Measurements from ENCODE around the gene PTH2. TPM values are rescaled to one million over a fixed set of nuclear protein-coding genes. Genes with fewer than 3 reads are reported as not detected.
A peak's percentile ranks its signal among the peaks of the same experiment; 100 is the strongest.

Gene PTH2
- total and polyA plus RNA-seq, 2 of the 8 experiments (the other 6 are each of a cell fraction or from before 2014, with no cell fraction given), result not detected

DNA sequence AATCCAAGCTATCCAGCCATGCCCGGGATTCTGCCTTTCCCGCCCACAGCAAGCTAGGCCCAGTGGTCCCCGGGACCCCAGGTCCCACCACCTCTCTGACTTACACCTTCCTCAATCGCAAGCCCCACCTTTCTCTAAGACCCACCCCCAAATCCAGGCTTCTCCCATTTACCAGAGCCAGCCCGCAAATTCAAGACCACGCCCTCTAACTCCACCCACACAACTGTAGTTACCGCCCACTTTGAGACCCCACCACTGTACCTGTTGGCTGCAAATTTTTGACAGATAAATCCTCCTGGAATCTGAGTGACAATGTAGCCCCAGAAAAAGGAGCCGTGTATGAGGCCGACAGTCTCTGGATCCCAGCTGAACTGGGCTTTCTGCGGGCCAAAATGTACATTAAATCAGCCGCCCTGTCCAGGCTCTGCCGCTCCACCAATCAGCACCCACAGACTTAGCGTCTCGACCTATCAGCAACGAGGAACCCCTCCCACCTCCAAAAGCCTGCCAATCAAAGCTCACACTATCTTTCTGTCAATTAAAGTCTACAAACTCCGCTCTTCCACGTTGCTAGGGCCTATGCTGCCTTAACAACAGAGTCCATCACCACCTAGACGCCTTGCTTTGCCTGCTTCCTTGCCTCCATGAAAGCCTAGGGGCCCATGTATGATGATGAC lies 11.8 kb upstream of the PTH2 start:
- H3K23ac ChIP-seq (ENCODE audit: insufficient read length), result no peak overlapping the region

More for the DNA sequence above, 11.8 kb upstream of the PTH2 start:
- no peaks in the 10 kb centered on the region for H4K20me1 ChIP-seq (replicated peaks in 1 of 2; ENCODE audit: control insufficient read depth in 1 of 2, insufficient read depth in 2 of 2, low read length in 2 of 2)
- peaks cover 0 to 21% (median 12%) of the 10 kb centered on the region in 4 experiments; a peak in 5 of 7 replicates for H3K4me1 ChIP-seq (replicated peaks in 1 of 4; ENCODE audit: control insufficient read depth in 3 of 4, insufficient read depth in 4 of 4, low read length in 3 of 4)
- H3K9ac ChIP-seq (replicated peaks in 1 of 4; ENCODE audit: extremely low read depth in 1 of 4, low read depth in 3 of 4, low read length in 3 of 4), result no peak overlapping the region
- H3K4me3 ChIP-seq (ENCODE audit: extremely low read depth in 1 of 4, insufficient read depth in 2 of 4, low read depth in 3 of 4, low read length in 4 of 4), result no peak overlapping the region
- POLR2A ChIA-PET (ENCODE audit: partially characterized antibody), result interaction anchor here (0.7 to 2.3 kb wide), 9 partner anchors 10 to 126 kb away, joined by 3 to 17 read pairs (median 4); partner anchors contain the start of genes GFY and RPL13A
- no peak overlapping the region for H3K18ac ChIP-seq (ENCODE audit: extremely low read depth, low read length)
- WGBS, 2 experiments (ENCODE audit: extremely low coverage in 1 of 2, insufficient coverage in 1 of 2, insufficient read length in 1 of 2, insufficient replicate concordance in 2 of 2, low coverage in 1 of 2, low lambda C conversion rate in 2 of 2, missing lambda C conversion rate in 1 of 2), result 95% methylated on average over 18 of the region's 18 CpGs; no CpG with 5 or more reads in 1 of the 2 experiments
- no peak for FAIRE-seq
- H2BK15ac ChIP-seq (ENCODE audit: low read length), result peak overlapping the region; percentile 1; the same call in 1 of the 2 replicates
- no peak overlapping the region; a peak in 1 of 4 replicates for H3K4me2 ChIP-seq (ENCODE audit: insufficient read depth in 1 of 2, low read depth in 2 of 2, low read length in 2 of 2)
- no peak overlapping the region for H2BK12ac ChIP-seq (ENCODE audit: low read depth, low read length)
- no peak overlapping the region for H2BK20ac ChIP-seq (ENCODE audit: low read length)
- peaks cover 9% of the 10 kb centered on the region; the same call in 1 of the 2 replicates for H3K23me2 ChIP-seq (ENCODE audit: low read depth, low read length)
- H4K8ac ChIP-seq (ENCODE audit: extremely low read depth, insufficient read depth, low read length), result no peak overlapping the region
- H3K27ac ChIP-seq (ENCODE audit: low read depth, low read length), result no peak overlapping the region
- TF ChIP-seq SIX5 (IDR thresholded peaks at IDR 0.05; ENCODE audit: low read depth, low read length), result no peak
- no peak for TF ChIP-seq RNF2 (IDR thresholded peaks at IDR 0.05; ENCODE audit: borderline replicate concordance, low read depth, low read length, missing control alignments, poor library complexity, severe bottlenecking)
- TF ChIP-seq BACH1 (IDR thresholded peaks at IDR 0.05; ENCODE audit: low read length), result no peak
- TF ChIP-seq CHD2 (IDR thresholded peaks at IDR 0.05; ENCODE audit: low read length), result 0 out of 2 replicates have a peak, but pooled peaks have one; percentile 13
- TF ChIP-seq SP1 (IDR thresholded peaks at IDR 0.05; ENCODE audit: low read depth, low read length), result peak; percentile 83
- no peak for TF ChIP-seq NRF1 (IDR thresholded peaks at IDR 0.05; ENCODE audit: low read depth, low read length)
- TF ChIP-seq SP2 (IDR thresholded peaks at IDR 0.05; ENCODE audit: low read length), result peak; percentile 15; the same call in 1 of the 2 replicates
- no peak overlapping the region for H4K91ac ChIP-seq (replicated peaks; ENCODE audit: insufficient read length, low read length)
- CTCF ChIA-PET (ENCODE audit: partially characterized antibody), result interaction anchor here (0.6 to 4.7 kb wide), 5 partner anchors 11 to 1991 kb away, joined by 3 to 38 read pairs (median 5); partner anchors contain the start of genes DKKL1, GFY and PTH2
- no peaks in the 10 kb centered on the region for H3K79me2 ChIP-seq (ENCODE audit: control insufficient read depth in 1 of 2, insufficient read depth in 2 of 2, low read length in 2 of 2)
- no peaks in the 10 kb centered on the region for H3K79me1 ChIP-seq (ENCODE audit: low read depth, low read length)
- H2AK5ac ChIP-seq (ENCODE audit: low read depth, low read length), result no peak overlapping the region; the same call in 1 of the 2 replicates
- no peak overlapping the region for H3K56ac ChIP-seq (replicated peaks; ENCODE audit: insufficient read length, low read depth, low read length)
- H3K27me3 ChIP-seq (replicated peaks in 1 of 4; ENCODE audit: control insufficient read depth in 3 of 4, extremely low read depth in 1 of 4, insufficient read depth in 3 of 4, low read length in 3 of 4), result peaks cover 23 to 62% (median 51%) of the 10 kb centered on the region in 4 experiments; a peak in 6 of 7 replicates
- H3K14ac ChIP-seq (ENCODE audit: insufficient read length), result no peak overlapping the region
- no peak overlapping the region for H4K5ac ChIP-seq (ENCODE audit: insufficient read length, low read depth, low read length)
- DNase-seq (ENCODE audit: low read depth in 1 of 2, low spot score in 2 of 2), result no peak
- peaks cover 0 to 2% of the 10 kb centered on the region in 2 experiments; a peak in 1 of 4 replicates for H3K9me3 ChIP-seq (ENCODE audit: insufficient read depth in 2 of 2, low read depth in 1 of 2, low read length in 1 of 2)
- H2BK5ac ChIP-seq (ENCODE audit: low read depth, low read length), result no peak overlapping the region
- H3K36me3 ChIP-seq (ENCODE audit: control insufficient read depth in 2 of 4, insufficient read depth in 4 of 4, low read length in 3 of 4), result no peaks in the 10 kb centered on the region
- H3K4ac ChIP-seq (replicated peaks; ENCODE audit: insufficient read length, low read depth, low read length), result peak overlapping the region; percentile 79
- H2BK120ac ChIP-seq (replicated peaks; ENCODE audit: low read depth, low read length), result no peak overlapping the region
- no peak overlapping the region for H2AFZ ChIP-seq (ENCODE audit: low read length)
